Transverse colon (tissue), 4 donors: ENCODE measurements around the gene B3GALT2. TPM values are rescaled to one million over a fixed set of nuclear protein-coding genes. Genes with fewer than 3 reads are reported as not detected.
"Not testable (repeated sequence)": the region's sequence is repeated elsewhere in the genome, so short reads cannot be mapped to it uniquely, and the experiment has no call there.

Experiments used
- DNase-seq: peaks from one replicate; pipeline ENCODE4 v3.0.0-alpha.2; 2019
- H3K27ac ChIP-seq, 4 donors: fragments of 200-600 bp; sonication (generic); 2 replicates each; pipeline ENCODE4 v1.5.1; 2016 to 2018; ENCODE audit warnings: inconsistent platforms in 4 of 4
- H3K27me3 ChIP-seq: fragments of 200-600 bp; sonication (generic); 2 replicates; pipeline ENCODE4 v1.5.1; 2017; ENCODE audit warnings: inconsistent platforms
- H3K36me3 ChIP-seq, 4 donors: fragments of 200-600 bp; sonication (generic); 2 replicates each; pipeline ENCODE4 v1.5.1; 2017 to 2019; ENCODE audit warnings: inconsistent platforms in 4 of 4
- H3K4me1 ChIP-seq, 4 donors: fragments of 200-600 bp; sonication (generic); 2 replicates each; pipeline ENCODE4 v1.5.1; 2017 to 2020; ENCODE audit warnings: inconsistent platforms in 4 of 4
- H3K4me3 ChIP-seq, 4 donors: fragments of 200-600 bp; sonication (generic); 1 replicate in 1 of 4; 2 replicates in 3 of 4; pipeline versions ENCODE4 v1.5.1 to v1.6.1; 2017 to 2019; ENCODE audit warnings: inconsistent platforms in 4 of 4
- H3K9me3 ChIP-seq, 2 donors: fragments of 200-600 bp; sonication (generic); 2 replicates each; pipeline ENCODE4 v1.5.1; 2017 to 2019; ENCODE audit warnings: inconsistent platforms in 2 of 2
- EP300 ChIP-seq: sonication (generic); formaldehyde crosslinking; IDR thresholded peaks from one replicate; pipeline ENCODE4 v1.6.1; 2017; ENCODE audit warnings: antibody characterized with exemption, low read depth
- POLR2A ChIP-seq: fragments of 450-650 bp; IDR thresholded peaks from one replicate; pipeline ENCODE4 v1.6.1; 2016; ENCODE audit warnings: antibody characterized with exemption, mild to moderate bottlenecking, moderate library complexity
- POLR2AphosphoS5 ChIP-seq, 3 donors: sonication (generic); formaldehyde crosslinking; IDR thresholded peaks; one replicate each; pipeline ENCODE4 v1.6.1; 2016; ENCODE audit warnings: antibody characterized with exemption in 3 of 3
- WGBS, 2 donors: methylation state at CpG; one replicate each; pipeline ENCODE4 v1.1.5; 2018; ENCODE audit warnings: low coverage in 1 of 2; 5-methylcytosine and 5-hydroxymethylcytosine counted together
- in situ Hi-C, 4 donors: fragments of 200-750 bp; cut with MboI; loops; one replicate each; pipeline versions ENCODE4 v1.15.0 to v1.15.1; 2017; ENCODE audit warnings: low sequenced_read_pairs in 3 of 4, low pct_ligation_motif_present in 1 of 4, low pct_unique_long_range_greater_than_20kb in 1 of 4
- intact Hi-C: fragments of 100-400 bp; cut with DNase I; formaldehyde crosslinking; loops from one replicate; pipeline ENCODE4 v1.15.1; 2023; ENCODE audit warnings: low total_unique reads
- total RNA-seq, 4 donors: library from RNA; depleted of rRNA; stranded (reverse); fragments of >200 nt; gene quantifications; one replicate each; pipeline ENCODE4 v1.1.0, GENCODE V29; 2016
- TF ChIP-seq, protein P1 (sequence below), 5 experiments: fragments of 200-600 bp in 3 of 5; fragments of 450-650 bp in 2 of 5; sonication (generic) in 3 of 5; IDR thresholded peaks; 1 replicate in 2 of 5; 2 replicates in 3 of 5; pipeline ENCODE4 v1.5.1; 2016 to 2017; ENCODE audit warnings: antibody characterized with exemption in 5 of 5, inconsistent platforms in 3 of 5, mild to moderate bottlenecking in 2 of 5, moderate library complexity in 1 of 5

The B3GALT2 gene
- total RNA-seq, 4 donors from 2014 or later, result 0.20 to 0.82 (median 0.64) TPM; not detected in 1

DNA sequence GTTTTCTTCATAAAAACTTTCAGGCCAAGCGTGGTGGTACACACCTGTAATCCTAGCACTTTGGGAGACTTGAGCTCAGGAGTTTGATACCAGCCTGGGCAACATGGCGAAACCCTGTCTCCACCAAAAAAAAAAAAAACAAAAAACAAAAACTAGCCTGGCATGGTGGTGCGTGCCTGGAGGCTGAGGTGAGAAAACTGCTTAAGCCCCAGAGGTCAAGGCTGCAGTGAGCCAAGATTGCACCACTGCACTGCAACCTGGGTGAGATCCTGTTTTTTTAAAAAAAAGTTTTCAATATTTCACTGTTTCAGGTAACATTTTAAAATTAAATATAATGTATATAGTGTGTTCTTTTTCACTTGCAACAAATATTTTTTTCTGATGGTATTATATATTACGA, 13.5 kb upstream of the B3GALT2 start:
- in situ Hi-C loops, result loop anchor here in 2 of 4 donors (25.0 kb wide), 1 partner anchor 1087 kb away; no protein-coding TSS in a partner anchor

DNA sequence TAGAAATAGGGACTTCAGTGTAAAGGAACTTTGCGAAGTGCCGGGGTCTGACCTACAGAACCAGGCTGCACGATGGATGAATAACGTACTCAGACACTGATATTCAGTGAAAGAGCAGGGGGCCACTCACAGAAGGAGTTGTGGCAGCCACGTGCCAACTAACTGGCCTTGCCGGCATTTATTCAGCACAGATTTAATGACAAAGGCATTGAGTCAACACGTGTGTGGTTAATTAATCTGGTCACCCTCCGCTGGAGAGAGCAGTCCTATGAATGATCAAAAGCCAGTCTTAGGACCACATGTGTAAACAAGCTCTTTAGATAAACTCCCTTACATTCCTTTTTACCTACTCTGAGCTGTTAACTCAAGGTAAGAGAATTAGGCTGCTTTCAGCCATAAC, 6.2 kb upstream of the B3GALT2 start:
- H3K9me3 ChIP-seq, result peaks cover 0 to 3% of the 10 kb centered on the region in 2 donors
- no peak overlapping the region for H3K4me3 ChIP-seq
- no peak for DNase-seq
- in situ Hi-C loops, result loop anchor here in 2 of 4 donors (25.0 kb wide), 1 partner anchor 1095 kb away; no protein-coding TSS in a partner anchor
- TF ChIP-seq POLR2A, result no peak
- TF ChIP-seq POLR2AphosphoS5 (IDR thresholded peaks at IDR 0.05), result no peak
- TF ChIP-seq, protein P1, sequence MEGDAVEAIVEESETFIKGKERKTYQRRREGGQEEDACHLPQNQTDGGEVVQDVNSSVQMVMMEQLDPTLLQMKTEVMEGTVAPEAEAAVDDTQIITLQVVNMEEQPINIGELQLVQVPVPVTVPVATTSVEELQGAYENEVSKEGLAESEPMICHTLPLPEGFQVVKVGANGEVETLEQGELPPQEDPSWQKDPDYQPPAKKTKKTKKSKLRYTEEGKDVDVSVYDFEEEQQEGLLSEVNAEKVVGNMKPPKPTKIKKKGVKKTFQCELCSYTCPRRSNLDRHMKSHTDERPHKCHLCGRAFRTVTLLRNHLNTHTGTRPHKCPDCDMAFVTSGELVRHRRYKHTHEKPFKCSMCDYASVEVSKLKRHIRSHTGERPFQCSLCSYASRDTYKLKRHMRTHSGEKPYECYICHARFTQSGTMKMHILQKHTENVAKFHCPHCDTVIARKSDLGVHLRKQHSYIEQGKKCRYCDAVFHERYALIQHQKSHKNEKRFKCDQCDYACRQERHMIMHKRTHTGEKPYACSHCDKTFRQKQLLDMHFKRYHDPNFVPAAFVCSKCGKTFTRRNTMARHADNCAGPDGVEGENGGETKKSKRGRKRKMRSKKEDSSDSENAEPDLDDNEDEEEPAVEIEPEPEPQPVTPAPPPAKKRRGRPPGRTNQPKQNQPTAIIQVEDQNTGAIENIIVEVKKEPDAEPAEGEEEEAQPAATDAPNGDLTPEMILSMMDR (IDR thresholded peaks at IDR 0.05), result no peak
- no peak for TF ChIP-seq EP300
- no peaks in the 10 kb centered on the region for H3K36me3 ChIP-seq
- peaks cover 0 to 29% (median 19%) of the 10 kb centered on the region in 4 donors for H3K4me1 ChIP-seq
- H3K27me3 ChIP-seq, result no peaks in the 10 kb centered on the region
- intact Hi-C loops, result no loop called here
- 98% methylated on average over 8 of the region's 8 CpGs for WGBS, 2 donors
- no peak overlapping the region for H3K27ac ChIP-seq

More for the DNA sequence above, 13.5 kb upstream of the B3GALT2 start:
- Histone ChIP-seq H3K4me3 (no peak overlapping the region), H3K27ac (no peak overlapping the region), H3K9me3 (no peaks in the 10 kb centered on the region), H3K27me3 (no peaks in the 10 kb centered on the region), H3K36me3 (no peaks in the 10 kb centered on the region), H3K4me1 (peaks cover 0 to 17% (median 4%) of the 10 kb centered on the region in 4 donors)
- no peak for DNase-seq
- TF ChIP-seq POLR2A (no peak), EP300 (no peak), POLR2AphosphoS5 (IDR thresholded peaks at IDR 0.05) (no peak)
- TF ChIP-seq, protein P1 (IDR thresholded peaks at IDR 0.05), result no peak
- WGBS, 2 donors, result 97 to 100% methylated on average over 4 of the region's 4 CpGs
- intact Hi-C loops, result no loop called here

DNA sequence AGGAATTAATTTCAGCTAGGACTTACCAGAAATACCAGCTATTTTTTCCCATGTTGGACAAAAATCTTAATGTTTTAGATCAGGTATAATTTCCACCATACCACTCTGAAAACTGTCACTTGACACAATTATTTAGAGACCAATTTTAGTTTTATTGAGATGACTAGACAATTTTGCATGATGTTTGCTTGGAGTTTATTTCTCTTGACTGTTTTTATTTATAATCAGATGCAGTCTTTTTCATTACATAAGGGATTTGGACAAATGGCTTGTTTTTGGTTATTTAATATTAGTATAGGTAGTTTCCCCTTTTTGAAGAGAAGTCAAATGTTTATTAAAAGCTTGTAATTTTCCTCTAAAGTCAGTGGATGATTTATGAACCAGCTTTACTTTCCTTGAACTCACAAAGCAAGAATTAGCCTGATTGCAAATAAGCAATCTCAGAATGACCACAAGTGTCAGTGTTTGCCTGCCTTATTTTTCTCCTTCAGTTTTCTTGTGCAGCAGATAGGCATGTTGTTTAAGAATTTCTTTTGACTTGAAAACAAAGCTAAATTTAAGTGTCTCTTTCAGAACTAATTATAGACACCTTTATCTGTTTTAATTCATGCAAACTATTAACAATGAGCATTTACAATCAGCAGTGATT, 3.8 kb upstream of the B3GALT2 start:
- H3K9me3 ChIP-seq, result peaks cover 0 to 3% of the 10 kb centered on the region in 2 donors
- no peaks in the 10 kb centered on the region for H3K36me3 ChIP-seq
- no peak overlapping the region for H3K4me3 ChIP-seq
- DNase-seq, result no peak
- TF ChIP-seq, protein P1 (IDR thresholded peaks at IDR 0.05), result peak in 3 of 5 experiments; percentile 20 to 24 (median 20)
- TF ChIP-seq POLR2AphosphoS5 (IDR thresholded peaks at IDR 0.05) (no peak), POLR2A (no peak), EP300 (no peak)
- H3K4me1 ChIP-seq, result peaks cover 15 to 47% (median 31%) of the 10 kb centered on the region in 4 donors
- in situ Hi-C loops (loop anchor here in 2 of 4 donors (25.0 kb wide), 1 partner anchor 1097 kb away; no protein-coding TSS in a partner anchor), intact Hi-C loops (no loop called here)
- H3K27me3 ChIP-seq, result no peaks in the 10 kb centered on the region
- no peak overlapping the region for H3K27ac ChIP-seq

DNA sequence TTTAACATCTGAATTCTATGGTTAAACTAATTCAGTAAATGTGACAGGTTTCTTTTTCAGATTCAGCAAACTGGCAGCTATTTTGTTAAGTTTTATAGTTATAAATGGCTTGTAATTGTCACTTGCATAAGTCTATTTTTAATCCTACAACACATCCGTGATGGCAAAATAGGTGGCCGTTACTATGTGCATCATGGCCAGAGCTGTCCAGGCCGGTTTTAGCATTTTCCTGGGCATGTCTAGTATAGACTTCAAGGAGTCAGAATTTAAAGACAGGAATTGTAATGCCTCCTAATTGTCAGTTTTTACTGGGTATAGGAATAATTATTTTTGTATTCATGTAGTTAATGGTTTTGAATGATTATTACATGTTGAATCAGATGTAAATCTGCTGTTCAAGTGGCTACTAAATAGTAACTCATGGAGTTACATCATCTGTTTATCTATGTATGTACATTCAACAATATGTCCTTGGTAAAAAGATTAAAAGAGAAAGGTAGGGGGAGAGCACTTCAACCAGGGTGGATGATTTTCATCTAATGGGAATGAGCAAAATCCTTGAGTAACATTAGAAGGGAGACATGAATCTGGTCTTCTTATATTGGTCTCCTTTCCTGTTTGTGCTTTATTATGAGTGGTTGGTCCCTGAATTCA, 3.2 kb upstream of the B3GALT2 start:
- Histone ChIP-seq H3K27me3 (no peaks in the 10 kb centered on the region), H3K9me3 (peaks cover 0 to 3% of the 10 kb centered on the region in 2 donors), H3K4me1 (peaks cover 15 to 53% (median 33%) of the 10 kb centered on the region in 4 donors), H3K27ac (peak overlapping the region in 1 of 4 donors; percentile 2), H3K36me3 (no peaks in the 10 kb centered on the region), H3K4me3 (no peak overlapping the region)
- intact Hi-C loops (no loop called here), in situ Hi-C loops (loop anchor here in 2 of 4 donors (25.0 kb wide), 1 partner anchor 1098 kb away; no protein-coding TSS in a partner anchor)
- TF ChIP-seq POLR2A (no peak), POLR2AphosphoS5 (IDR thresholded peaks at IDR 0.05) (no peak), EP300 (no peak)
- TF ChIP-seq, protein P1 (IDR thresholded peaks at IDR 0.05), result no peak
- WGBS, 2 donors, result 84 to 100% methylated on average over 2 to 3 of the region's 3 CpGs
- DNase-seq, result no peak

DNA sequence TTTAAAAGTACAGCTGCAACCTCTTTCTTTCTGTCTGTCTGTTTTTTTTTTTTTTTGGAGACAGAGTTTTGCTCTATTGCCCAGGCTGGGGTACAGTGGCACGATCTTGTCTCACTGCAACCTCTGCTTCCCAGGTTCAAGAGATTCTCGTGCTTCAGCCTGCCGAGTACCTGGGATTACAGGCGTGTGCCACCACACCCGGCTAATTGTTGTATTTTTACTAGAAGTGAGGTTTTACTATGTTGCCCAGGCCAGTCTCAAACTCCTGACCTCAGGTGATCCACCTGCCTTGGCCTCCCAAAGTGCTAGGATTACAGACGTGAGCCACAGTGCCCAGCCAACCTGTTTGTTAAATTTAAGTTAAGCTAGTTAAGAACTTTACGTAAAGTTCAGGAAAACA, 2.5 kb upstream of the B3GALT2 start:
- H3K27me3 ChIP-seq, intact Hi-C loops, DNase-seq, H3K9me3 ChIP-seq, H3K36me3 ChIP-seq, H3K4me3 ChIP-seq: not testable (repeated sequence)
- H3K4me1 ChIP-seq, result peaks cover 15 to 58% (median 33%) of the 10 kb centered on the region in 4 donors
- in situ Hi-C loops, result loop anchor here in 2 of 4 donors (25.0 kb wide), 1 partner anchor 1098 kb away; no protein-coding TSS in a partner anchor
- WGBS, 2 donors, result 49 to 60% methylated on average over 7 of the region's 7 CpGs
- peak overlapping the region in 1 of 4 donors; percentile 2 for H3K27ac ChIP-seq
